NCI-H1105 treated with DMSO at 0.1 percent for 48 hours (cell line): ENCODE data around the gene ZNF664.
"Not testable (repeated sequence)": the region's sequence is repeated elsewhere in the genome, so short reads cannot be mapped to it uniquely, and the experiment has no call there.

Source experiments
- DNase-seq: peaks from one replicate; lab custom pipeline; 2025; lab: John Stamatoyannopoulos, UW

ZNF664 gene

DNA sequence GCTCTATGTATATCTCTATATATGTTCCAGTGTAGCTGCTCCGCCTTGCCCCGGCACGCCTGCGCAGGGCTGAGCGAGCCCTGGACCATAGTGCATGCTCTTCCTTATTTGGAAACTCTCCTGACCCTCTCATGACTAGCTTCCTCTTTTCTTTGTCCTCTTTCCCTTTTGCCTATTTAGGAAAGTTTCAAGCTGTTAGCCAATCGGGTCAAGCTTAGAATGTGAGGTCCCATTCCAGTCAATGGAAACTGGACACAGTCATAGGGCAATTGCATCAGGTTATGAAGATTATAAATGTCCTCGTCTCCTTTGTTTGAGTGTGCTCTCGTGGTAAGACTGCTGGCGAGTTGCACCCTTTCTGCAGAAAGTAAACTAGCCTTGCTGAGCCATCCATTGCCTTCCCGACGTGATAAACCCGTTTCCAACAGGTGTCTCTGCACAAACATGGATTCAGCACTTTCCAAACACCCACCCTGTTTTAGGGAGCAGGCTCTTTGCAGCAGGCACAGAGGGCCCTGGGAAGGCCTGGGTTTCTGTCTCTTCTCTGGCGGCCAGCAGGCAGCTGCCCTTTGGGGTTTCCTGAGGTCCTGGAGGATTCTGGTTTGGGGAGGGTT is 31.3 kb upstream of the ZNF664 start:
- DNase-seq: no peak

- DNase-seq: no peak
These were observed 30.8 kb upstream of the ZNF664 start for GRCh38 chr12:123942238-123942653.

GRCh38 chr12:123942911-123943648 is 29.9 kb upstream of the ZNF664 start:
- DNase-seq: no peak

DNA sequence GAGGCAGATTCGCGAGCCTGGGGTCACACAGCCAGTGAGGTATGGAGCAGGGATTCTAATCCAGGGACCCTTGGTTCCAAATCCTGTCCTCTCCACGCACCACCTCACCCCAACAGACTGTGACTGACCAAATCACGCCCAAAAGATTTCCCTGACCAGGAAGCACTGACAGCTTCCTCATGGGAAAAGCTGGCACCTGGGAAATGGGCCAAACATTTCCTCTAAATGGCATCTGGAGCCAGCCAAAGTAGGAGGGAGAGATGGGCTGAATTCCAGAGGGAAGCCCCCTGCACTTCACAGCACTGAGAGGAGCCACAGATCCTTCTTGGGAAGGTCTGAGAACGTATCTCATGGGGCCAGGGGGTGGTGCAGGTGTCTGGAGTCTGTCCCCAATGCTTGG is 29.2 kb upstream of the ZNF664 start:
- no peak for DNase-seq

DNA sequence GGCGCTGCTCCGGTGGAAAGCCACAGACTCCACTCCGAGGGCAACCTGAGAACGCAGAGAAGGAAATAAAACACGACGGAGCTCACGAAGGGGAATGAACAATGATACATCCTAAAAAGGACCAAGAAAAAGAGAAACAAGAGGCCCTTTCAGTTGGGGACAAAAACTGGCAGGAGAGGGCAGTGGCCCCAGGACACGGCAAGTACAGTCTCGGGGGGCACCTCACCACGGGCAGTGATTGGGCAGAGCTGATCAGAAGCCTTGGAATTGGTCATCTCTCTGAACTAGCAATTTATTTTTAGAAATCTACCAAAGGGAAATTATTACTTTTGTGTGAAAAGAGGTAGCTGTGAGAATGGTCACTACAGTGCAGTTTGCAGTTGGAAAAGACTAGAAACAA is 28.3 kb upstream of the ZNF664 start:
- DNase-seq: no peak

DNA sequence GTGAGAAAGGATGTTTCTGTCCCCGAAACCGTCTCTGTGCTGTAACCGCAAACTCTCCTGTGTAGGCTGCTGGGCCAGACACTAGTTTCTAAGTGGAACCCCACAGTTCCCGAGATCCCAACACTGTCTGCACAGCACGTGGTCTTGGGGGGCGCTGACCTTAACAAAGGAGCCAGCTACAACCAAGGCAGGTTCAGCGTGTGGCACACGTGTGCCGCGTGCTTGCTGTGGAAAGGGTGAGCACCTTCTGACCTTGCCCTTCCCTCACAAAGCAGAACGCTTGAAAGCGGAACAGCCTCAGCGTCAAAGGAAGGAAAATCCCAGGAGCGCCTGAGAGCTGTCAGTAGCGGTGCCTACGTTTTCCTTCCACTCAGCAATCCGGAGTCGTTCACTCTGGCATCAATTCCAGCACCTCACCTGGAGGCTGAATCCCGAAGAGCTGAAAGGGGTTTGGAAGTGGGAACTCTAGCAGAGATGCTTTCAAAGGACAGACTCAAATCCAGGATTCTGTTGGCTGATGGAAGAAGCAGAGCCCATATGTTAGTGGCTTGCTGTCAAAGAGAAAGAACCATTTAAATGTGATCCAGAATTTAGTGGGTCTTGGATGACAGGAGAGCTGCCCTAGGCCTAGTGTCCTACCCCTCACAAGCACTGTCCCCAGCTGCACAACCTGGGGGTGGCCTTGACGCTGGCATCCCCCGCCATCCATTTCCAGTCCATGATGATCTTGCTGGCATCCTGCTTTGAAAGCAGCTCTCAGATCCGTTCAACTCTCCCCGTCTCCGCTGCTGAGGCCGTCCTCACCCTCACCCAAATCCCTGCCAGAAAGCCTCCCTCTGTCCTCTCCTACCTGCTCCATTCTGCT is 27.5 kb upstream of the ZNF664 start:
- DNase-seq: no peak

DNA sequence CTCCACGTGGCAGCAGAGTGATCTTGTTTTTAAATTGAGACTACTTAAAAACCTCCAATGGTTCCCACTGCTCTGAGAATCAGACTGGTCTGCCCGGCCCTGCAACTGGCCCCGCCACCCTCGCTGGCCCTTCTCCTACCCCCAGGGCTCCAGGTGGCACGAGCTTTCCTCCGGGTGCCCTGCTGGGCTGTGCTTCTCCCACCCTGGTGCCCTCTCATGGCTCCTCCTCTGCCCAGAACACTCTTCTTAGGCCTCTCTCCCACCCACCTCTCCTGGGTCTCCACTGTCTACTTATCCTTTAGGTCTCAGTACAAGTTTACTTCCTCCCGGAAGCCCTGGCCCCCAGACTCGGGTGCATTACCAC is 26.9 kb upstream of the ZNF664 start:
- DNase-seq: no peak

DNA sequence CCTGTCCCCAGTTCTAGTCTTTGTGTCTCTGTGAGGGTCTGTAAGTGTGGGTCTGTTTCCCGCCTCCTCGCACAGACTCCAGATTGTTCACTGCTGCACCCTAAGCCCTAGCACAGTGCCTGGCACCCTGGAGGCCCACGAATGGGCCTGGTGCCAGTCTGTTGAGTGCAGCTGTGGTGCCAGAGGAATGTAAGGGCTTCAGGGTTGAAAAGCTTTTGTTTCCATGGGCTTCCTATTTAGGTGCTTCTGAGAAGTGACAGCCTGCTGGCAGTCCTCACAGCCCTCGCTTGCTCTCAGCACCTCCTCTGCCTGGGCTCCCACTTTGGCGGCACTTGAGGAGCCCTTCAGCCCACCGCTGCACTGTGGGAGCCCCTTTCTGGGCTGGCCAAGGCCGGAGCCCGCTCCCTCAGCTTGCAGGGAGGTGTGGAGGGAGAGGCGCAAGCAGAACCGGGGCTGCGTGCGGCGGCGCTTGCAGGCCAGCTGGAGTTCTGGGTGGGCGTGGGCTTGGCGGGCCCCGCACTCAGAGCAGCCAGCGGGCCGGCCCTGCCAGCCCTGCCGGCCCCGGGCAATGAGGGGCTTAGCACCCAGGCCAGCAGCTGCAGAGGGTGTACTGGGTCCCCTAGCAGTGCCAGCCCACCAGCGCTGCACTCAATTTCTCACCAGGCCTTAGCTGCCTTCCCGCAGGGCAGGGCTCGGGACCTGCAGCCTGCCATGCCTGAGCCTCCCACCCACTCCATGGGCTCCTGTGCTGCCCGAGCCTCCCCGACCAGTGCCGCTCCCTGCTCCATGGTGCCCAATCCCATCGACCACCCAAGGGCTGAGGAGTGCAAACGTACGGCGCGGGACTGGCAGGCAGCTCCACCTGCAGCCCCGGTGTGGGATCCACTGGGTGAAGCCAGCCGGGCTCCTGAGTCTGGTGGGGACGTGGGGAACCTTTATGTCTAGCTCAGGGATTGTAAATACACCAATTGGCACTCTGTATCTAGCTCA is 26.2 kb upstream of the ZNF664 start:
- not testable (repeated sequence) for DNase-seq

GRCh38 chr12:123947531-123947930 is 25.5 kb upstream of the ZNF664 start:
- not testable (repeated sequence) for DNase-seq

DNA sequence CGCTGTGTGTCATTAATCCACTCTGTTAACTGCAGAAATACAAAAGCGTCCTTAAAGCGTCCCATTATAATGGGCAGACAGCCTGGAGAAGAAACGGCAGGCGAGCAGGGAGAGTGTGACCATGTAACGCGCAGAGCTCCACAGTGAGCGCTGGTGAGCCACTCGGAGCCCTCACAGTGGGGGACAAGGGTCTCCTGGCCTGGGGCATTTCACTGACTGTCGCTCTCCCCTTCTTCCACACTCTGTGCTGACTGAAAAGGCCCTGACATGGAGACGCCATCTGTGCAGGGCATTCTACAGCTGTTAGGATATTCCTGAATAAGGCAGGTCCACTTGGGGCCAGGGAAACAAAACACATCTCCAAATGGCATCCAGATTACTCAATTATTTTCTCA is 24.6 kb upstream of the ZNF664 start:
- no peak for DNase-seq

DNA sequence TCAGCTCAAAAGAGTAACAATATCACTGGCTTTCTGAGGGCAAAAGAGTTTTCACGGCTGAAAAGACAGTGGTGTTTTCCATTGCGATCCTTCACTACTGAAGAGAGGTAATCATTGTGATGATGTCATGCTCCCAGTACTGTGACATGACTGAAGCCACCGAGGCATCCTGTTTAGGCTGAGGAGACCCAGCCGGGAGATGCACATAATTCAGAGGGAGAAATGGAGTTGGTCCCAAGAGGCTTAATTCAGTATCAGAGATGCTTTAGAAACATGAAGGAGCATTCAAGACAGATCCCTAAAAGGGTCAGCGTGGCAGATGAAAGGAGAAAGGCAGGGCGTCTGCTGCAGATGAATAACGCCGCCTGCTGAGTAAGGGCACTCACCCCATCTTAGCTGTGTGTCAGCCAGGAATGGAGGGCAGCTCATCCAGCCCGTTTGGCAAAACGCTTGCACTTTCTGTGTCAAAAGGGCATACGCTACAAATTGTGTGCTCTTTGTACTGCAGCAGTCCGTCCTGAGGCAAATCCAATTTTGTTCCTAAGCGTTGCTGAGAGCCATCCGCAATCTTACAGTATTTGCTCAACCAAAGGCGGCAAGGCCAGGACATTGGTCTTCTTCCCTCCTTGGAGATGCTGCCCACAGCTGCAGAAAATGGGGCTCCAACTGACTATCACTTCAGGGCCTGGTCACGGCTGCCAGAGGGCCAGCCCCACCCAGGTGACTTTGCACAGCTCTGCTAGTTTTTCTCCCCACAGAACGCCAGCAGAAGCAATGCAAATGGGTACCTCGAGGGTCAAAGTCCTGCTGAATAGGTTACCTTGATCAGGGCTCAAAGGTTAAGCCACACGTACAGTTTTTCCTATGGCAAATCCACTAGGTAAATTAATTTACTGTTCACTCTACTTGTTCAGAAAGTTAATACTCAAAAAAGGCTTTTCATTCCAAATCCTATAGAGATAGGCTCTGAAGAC is 23.9 kb upstream of the ZNF664 start:
- DNase-seq: no peak

GRCh38 chr12:123949770-123950165 is 23.2 kb upstream of the ZNF664 start:
- no peak for DNase-seq

GRCh38 chr12:123950476-123951349 is 22.3 kb upstream of the ZNF664 start:
- DNase-seq: no peak

- no peak for DNase-seq
These were observed 21.5 kb upstream of the ZNF664 start for GRCh38 chr12:123951467-123951866.

GRCh38 chr12:123952037-123952436 is 21.0 kb upstream of the ZNF664 start:
- no peak for DNase-seq

GRCh38 chr12:123954647-123955350 is 18.2 kb upstream of the ZNF664 start:
- no peak for DNase-seq

DNA sequence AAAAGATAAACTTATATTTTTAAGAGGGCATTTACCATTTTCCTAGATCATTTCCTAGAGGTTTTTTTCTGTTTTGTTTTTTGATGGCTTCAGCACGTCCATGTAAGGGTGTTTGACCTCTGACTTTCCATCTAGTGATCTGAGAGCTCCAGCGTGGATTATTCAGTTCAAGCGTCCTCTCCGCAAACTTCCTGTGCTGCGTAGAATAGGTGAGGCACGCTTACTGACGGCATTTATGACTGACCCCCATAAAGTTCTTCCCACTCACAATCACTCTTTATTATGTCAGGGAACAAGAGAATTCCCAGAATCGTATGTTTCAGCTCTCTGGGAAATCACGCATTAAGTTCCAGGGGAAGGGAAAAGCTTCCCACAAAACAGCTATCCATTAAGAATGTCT is 16.8 kb upstream of the ZNF664 start:
- no peak for DNase-seq

DNA sequence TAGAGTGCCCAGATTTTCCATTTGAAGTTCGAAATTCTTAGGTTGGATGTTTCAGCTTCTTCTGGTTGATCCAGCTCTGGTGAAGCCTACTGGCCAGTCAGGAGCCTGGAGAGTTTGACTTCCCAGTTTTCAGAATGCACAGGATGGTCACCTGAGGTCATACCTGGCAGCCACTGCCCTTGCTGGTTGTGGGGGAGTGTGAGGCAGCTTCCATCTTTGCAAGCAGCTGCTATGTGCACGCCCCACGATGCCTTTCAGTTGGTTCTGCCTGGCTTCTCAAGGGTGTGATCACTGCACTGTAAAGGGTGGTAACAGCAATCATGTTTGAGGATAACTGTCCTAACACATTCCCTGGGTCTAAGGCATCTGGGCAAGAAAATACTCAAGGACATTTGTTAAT is 15.8 kb upstream of the ZNF664 start:
- no peak for DNase-seq

GRCh38 chr12:123958462-123958861 is 14.6 kb upstream of the ZNF664 start:
- DNase-seq: no peak
